Stimulated activated CD4-positive, alpha-beta T cell treated with anti-CD3 and anti-CD28 coated beads, Interleukin-1b, Interleukin-23, amount 100 ng/mL, for 1 hour (primary cell): Measurements from ENCODE around the gene HSPA6.
A peak's percentile ranks its signal among the peaks of the same experiment; 100 is the strongest.
"Not testable (repeated sequence)": the region's sequence is repeated elsewhere in the genome, so short reads cannot be mapped to it uniquely, and the experiment has no call there.

Experiments used
- DNase-seq, 2 donors: peaks; one replicate each; pipeline ENCODE4 v3.0.0-alpha.2; 2020; ENCODE audit warnings: low read depth in 2 of 2

Gene HSPA6

GRCh38 chr1:161532644-161533567, 8.6 kb downstream of the HSPA6 start:
- DNase-seq = not testable (repeated sequence)

DNA sequence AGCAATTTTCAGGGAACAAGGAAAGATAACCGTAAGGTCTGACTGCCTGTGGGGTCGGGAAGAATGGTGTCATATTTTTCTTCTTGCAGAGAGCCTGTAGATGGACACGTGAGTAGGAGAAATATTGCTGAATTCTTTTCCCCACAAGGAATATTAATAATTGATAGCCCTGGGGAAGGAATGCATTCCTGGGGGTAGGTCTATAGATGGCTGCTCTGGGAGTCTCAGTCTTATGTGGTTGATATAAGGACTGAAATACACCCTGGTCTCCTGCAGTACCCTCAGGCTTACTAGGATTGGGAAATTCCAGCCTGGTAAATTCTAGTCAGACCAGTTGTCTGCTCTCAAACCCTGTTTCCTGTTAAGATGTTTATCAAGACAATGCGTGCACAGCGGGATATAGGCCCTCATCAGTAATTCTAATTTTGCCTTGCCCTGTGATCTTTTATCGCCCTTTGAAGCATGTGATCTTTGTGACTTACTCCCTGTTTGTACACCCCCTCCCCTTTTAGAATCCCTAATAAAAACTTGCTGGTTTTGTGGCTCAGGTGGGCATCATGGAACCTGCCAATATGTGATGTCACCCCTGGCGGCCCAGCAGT, 12.8 kb downstream of the HSPA6 start:
- not testable (repeated sequence) for DNase-seq

- DNase-seq = not testable (repeated sequence)
These were observed 14.7 kb downstream of the HSPA6 start for GRCh38 chr1:161538925-161539479.

- DNase-seq = peak; percentile 76 to 100
These were observed 15.6 kb downstream of the HSPA6 start for GRCh38 chr1:161539731-161540569.

DNA sequence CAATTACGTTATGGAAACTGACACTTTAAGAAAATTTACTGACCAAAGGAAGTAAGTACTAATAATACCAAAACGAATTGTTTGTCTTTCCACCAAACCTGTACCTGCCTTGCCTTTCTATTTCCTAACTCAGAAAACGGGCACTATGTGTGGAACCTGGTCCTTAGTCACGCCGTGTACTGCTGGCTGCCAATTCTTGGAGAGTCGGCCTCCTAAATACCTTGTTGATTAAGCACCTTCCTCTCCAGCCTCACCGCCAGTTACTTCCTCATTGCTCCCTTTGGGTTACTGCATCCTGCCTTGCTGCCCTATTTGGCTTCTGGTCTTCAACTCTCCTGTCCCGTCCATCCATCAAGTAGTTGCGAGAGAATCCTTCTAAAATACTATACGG, 16.2 kb downstream of the HSPA6 start:
- not testable (repeated sequence) for DNase-seq

- not testable (repeated sequence) for DNase-seq
These were observed 17.8 kb downstream of the HSPA6 start for GRCh38 chr1:161542091-161542559.

GRCh38 chr1:161543125-161543524, 18.8 kb downstream of the HSPA6 start:
- not testable (repeated sequence) for DNase-seq

DNA sequence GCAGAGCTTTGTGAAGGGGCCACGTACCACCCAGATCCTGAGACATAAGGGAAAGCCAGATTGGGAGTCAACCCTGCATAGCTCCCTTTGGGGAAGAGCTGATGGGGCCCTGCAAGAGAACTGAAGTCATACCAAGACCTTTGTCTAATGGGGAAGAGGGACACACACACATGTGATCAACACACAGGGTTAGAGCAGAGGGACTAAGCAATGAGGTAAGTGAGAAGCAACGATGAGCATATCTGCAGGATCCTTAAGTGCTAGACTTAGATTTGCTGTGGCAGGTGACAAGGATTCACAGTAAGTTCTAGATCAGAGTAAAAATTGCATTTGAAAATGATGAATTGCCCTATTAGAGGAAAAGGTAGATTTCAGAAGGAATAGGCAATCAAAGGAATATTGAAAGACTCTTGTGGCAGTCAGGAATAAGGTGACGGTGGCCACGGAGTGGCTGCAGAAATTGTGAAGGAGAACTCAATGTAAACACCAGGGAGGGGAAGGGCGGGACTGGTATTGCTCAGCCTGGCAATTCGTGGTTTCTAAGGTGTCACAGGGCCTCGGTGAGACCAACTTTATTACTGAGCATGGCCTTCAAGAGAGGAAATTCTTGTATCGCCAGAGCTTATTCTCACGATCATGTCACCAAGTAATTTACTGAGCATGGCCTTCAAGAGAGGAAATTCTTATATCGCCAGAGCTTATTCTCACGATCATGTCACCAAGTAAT, 20.8 kb downstream of the HSPA6 start:
- DNase-seq = not testable (repeated sequence)

DNA sequence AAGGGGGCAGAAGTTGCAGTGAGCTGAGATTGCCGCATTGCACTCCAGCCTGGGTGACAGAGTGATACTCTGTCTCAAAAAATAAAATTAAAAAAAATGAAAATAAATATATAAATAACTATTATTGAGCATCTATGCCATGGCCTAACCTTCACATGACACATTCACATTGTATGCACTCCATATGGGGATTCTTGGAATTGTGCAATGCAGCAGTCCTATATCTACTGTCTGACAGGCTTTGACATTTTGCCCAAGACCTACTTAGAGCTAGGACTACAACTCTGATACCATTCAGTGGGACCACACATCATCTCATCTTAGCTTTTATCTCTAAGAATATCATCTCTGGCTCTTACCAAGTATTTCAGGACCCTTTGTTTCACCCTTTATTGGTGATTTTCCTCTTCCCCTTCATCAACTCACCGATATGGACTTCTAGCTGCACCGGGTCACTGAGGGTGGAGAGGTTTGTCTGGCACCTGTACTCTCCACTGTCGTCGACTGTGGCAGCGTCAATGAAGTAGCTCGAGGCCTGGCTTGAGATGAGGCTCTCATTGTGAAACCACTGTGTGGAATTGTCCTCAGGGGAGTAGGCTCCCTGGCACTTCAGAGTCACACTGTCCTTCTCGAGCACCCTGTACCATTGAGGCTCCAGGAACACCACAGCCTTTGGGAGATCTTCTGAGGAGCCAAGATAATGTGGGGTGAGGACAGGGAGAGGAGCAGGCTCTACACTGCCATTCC, 23.8 kb downstream of the HSPA6 start:
- not testable (repeated sequence) for DNase-seq

- DNase-seq = not testable (repeated sequence)
These were observed 24.5 kb downstream of the HSPA6 start for GRCh38 chr1:161548749-161549406.

DNA sequence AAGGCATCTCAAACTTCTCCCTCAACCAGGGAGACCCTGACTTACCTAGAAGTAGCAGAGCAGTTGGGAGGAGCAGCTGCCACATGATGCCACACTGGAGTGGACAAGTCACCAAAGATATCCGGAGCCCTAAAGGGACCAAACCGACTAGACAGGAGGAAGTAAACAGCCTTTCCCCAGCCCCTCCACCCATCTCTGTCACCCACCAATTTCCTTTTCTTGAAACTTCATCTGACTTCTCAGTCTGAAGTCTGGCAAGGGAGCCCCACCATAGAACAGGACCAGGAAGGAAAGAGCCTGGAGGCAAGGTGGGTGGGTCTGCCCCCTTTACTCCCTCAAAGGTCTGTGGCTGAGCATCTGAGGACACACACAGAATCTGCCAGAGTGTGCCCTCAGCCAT, 25.3 kb downstream of the HSPA6 start, which contains the start of gene FCGR3A:
Gene FCGR3A (minus strand): TSS at position 167 of the 400 bp plus-strand sequence. CDS start 82 bp downstream, at position 85.
- no peak for DNase-seq

- not testable (repeated sequence) for DNase-seq
These were observed 26.6 kb downstream of the HSPA6 start for GRCh38 chr1:161550942-161551341.

GRCh38 chr1:161553631-161554030, 29.3 kb downstream of the HSPA6 start:
- DNase-seq = not testable (repeated sequence)

DNA sequence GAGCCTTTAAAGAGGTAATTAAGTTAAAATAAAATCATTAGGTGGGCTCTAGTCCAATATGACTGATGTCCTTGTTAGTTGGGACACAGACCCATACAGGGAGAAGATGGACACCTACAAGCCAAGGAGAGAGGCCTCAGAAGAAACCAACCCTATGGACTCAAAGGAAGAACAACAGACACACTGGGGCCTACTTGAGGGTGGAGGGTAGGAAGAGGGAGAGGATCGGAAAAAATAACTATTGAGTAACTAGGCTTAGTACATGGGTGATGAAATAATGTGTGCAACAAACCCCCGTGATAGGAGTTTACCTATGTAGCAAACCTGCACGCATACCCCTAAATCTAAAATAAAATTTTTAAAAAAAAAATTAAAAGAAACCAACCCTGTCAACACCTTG, 30.0 kb downstream of the HSPA6 start:
- DNase-seq = not testable (repeated sequence)

GRCh38 chr1:161554815-161555417, 30.6 kb downstream of the HSPA6 start:
- not testable (repeated sequence) for DNase-seq

- DNase-seq = not testable (repeated sequence)
These were observed 31.8 kb downstream of the HSPA6 start for GRCh38 chr1:161556143-161556542.

DNA sequence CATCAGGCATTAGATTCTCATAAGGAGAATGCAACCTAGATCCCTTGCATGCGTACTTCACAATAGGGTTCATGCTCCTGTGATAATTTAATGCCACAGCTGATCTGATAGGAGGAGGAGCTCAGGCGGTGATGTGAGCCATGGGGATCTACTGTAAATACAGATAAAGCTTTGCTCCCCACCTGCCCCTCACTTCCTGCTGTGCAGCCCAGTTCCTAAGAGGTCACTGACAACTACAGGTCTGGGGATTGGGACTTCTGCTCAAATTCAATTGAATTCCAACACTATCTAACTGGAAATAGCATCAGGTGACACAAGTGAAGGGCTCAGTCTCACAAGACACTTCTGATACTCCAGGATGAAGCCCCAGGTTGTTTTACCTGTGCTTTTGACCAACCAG, 32.6 kb downstream of the HSPA6 start:
- not testable (repeated sequence) for DNase-seq

DNA sequence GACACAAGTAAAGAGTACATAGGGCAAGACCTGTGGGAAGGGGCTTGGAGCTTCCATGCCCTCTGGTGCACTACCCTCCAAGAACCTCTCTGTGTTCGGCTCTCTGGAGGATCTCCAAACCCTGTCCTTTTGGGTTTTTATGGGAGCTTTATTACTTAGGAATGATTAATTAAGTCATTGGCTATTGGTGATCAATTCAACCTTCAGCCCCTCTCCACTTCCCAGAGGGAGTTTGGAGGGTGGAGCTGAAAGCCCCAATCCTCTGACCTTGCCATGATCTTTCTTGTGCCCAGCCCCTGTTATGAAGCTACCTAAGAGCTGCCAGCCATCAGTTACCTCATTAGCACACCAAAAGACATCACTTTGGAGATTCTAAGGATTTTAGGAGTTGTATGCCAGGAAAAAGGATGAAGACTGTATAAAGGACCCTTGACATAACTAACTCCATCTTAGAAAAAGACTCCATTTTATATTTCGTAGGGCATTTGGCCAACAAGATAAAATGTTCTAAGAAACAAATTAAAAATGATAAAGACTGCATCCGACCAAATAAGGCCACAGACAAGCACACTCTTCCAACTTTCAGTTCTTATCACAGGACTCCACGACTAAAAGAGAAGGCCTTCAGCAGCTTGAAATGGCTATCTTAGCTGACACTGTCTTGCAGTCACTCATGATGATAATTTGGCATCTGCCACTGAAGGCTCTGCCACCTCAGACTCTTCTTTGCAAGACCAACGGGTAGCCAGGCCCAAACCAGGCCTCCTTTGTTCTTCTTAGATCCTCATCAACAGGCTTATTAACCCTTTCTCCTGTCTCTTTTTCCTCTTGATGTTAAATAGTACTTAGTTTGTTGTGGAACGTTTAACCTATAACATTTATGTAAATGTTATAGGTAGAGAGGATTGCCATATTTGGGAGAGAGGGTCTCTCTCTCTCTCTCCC, 33.4 kb downstream of the HSPA6 start:
- not testable (repeated sequence) for DNase-seq
